Measurements from ENCODE around the gene CIAO3.

Gene CIAO3

DNA sequence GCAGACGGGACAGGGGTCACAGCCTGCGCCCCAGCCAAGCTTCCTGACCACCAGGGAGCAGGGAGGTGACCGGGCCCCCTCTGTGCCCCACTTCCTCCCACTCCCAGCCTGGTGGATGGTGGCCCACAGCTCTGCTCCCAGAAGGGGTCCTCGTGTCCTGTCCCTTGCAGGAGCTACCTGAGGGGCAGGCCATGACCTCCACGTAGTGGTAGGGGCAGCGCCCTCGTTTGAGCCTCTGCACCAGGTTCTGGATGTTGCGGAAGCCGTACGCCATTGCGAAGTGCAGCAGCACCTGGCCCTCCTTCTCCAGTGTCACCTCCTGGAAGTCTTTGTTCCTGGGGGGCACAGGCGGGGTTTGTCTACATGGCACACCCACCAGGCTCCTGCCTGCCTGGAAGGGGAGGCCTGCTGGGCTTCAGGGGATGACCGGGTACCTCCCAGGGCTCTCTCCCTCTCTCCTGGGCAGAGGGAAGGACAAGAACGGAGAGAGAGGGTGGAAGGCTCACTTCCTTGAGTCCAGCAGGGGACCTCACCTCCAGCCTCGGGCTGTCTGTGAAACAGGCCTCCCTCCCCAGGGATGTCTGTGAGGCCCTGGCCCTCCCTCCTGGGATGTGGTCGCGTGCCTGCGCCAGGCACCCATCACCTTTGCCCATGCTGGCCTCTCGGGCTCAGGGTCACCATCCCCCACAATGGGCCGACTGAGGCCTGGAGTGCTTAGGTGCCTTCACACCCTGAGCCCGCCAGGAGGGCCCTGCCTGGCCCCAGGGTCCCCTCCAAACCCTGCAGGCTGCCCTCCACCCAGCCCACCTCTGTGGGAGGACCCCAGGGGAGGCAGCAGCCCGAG, 9.9 kb downstream of the CIAO3 start:
- TF ChIP-seq CSRNP3 (CRISPR knock-in tag; IDR thresholded peaks at IDR 0.05) (no peak), TOX (CRISPR knock-in tag; IDR thresholded peaks at IDR 0.05; ENCODE audit: borderline replicate concordance) (no peak), ISL1 (CRISPR knock-in tag; IDR thresholded peaks at IDR 0.05) (no peak), ESRRG (CRISPR knock-in tag; IDR thresholded peaks at IDR 0.05) (no peak), TCF4 (CRISPR knock-in tag; IDR thresholded peaks at IDR 0.05; ENCODE audit: borderline replicate concordance) (no peak), BACH2 (CRISPR knock-in tag; IDR thresholded peaks at IDR 0.05; ENCODE audit: borderline replicate concordance) (no peak), GLIS3 (CRISPR knock-in tag; IDR thresholded peaks at IDR 0.05) (no peak), ZC3H10 (CRISPR knock-in tag; IDR thresholded peaks at IDR 0.05) (no peak)
- TF ChIP-seq, protein P1, sequence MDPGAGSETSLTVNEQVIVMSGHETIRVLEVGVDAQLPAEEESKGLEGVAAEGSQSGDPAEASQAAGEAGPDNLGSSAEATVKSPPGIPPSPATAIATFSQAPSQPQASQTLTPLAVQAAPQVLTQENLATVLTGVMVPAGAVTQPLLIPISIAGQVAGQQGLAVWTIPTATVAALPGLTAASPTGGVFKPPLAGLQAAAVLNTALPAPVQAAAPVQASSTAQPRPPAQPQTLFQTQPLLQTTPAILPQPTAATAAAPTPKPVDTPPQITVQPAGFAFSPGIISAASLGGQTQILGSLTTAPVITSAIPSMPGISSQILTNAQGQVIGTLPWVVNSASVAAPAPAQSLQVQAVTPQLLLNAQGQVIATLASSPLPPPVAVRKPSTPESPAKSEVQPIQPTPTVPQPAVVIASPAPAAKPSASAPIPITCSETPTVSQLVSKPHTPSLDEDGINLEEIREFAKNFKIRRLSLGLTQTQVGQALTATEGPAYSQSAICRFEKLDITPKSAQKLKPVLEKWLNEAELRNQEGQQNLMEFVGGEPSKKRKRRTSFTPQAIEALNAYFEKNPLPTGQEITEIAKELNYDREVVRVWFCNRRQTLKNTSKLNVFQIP (CRISPR knock-in tag; IDR thresholded peaks at IDR 0.05; ENCODE audit: borderline replicate concordance, low read depth): no peak
- TF ChIP-seq, protein P2, sequence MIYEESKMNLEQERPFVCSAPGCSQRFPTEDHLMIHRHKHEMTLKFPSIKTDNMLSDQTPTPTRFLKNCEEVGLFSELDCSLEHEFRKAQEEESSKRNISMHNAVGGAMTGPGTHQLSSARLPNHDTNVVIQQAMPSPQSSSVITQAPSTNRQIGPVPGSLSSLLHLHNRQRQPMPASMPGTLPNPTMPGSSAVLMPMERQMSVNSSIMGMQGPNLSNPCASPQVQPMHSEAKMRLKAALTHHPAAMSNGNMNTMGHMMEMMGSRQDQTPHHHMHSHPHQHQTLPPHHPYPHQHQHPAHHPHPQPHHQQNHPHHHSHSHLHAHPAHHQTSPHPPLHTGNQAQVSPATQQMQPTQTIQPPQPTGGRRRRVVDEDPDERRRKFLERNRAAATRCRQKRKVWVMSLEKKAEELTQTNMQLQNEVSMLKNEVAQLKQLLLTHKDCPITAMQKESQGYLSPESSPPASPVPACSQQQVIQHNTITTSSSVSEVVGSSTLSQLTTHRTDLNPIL (CRISPR knock-in tag; IDR thresholded peaks at IDR 0.05; ENCODE audit: low read depth): no peak
- ATAC-seq: no peak

- ATAC-seq: no peak
- no peak for TF ChIP-seq PATZ1 (CRISPR knock-in tag; IDR thresholded peaks at IDR 0.05; ENCODE audit: borderline replicate concordance)
- TF ChIP-seq ZNF70 (CRISPR knock-in tag; IDR thresholded peaks at IDR 0.05): no peak
- no peak for TF ChIP-seq CSDC2 (CRISPR knock-in tag; IDR thresholded peaks at IDR 0.05)
- TF ChIP-seq ZNF565 (CRISPR knock-in tag; conservative IDR thresholded peaks at IDR 0.05; ENCODE audit: low read depth): 0 out of 2 replicates have a peak, but pooled peaks have one; percentile 26
- TF ChIP-seq PPARA (CRISPR knock-in tag; IDR thresholded peaks at IDR 0.05; ENCODE audit: borderline replicate concordance): no peak
These were observed 10.8 kb downstream of the CIAO3 start for GRCh38 chr16:729768-730665.

GRCh38 chr16:728890-729744, 11.7 kb downstream of the CIAO3 start:
- no peak for ATAC-seq
- TF ChIP-seq ZC3H10 (CRISPR knock-in tag; IDR thresholded peaks at IDR 0.05): no peak
- no peak for TF ChIP-seq ARNTL (CRISPR knock-in tag; IDR thresholded peaks at IDR 0.05; ENCODE audit: borderline replicate concordance, low read depth)
- TF ChIP-seq ESRRG (CRISPR knock-in tag; IDR thresholded peaks at IDR 0.05): no peak
- TF ChIP-seq CSRNP3 (CRISPR knock-in tag; IDR thresholded peaks at IDR 0.05): no peak
- TF ChIP-seq GLIS3 (CRISPR knock-in tag; IDR thresholded peaks at IDR 0.05): no peak
- no peak for TF ChIP-seq SNAI2 (CRISPR knock-in tag; IDR thresholded peaks at IDR 0.05)
- TF ChIP-seq ZFP30 (CRISPR knock-in tag; IDR thresholded peaks at IDR 0.05): no peak
- TF ChIP-seq ZFP3 (CRISPR knock-in tag; IDR thresholded peaks at IDR 0.05): no peak
- no peak for TF ChIP-seq BACH2 (CRISPR knock-in tag; IDR thresholded peaks at IDR 0.05; ENCODE audit: borderline replicate concordance)
- TF ChIP-seq, protein P2 (CRISPR knock-in tag; IDR thresholded peaks at IDR 0.05; ENCODE audit: low read depth): no peak
- TF ChIP-seq PPARA (CRISPR knock-in tag; IDR thresholded peaks at IDR 0.05; ENCODE audit: borderline replicate concordance): no peak
- TF ChIP-seq OSR1 (CRISPR knock-in tag; IDR thresholded peaks at IDR 0.05): no peak
- TF ChIP-seq TOX (CRISPR knock-in tag; IDR thresholded peaks at IDR 0.05; ENCODE audit: borderline replicate concordance): no peak
- TF ChIP-seq ZNF70 (CRISPR knock-in tag; IDR thresholded peaks at IDR 0.05): no peak
- no peak for TF ChIP-seq ZNF565 (CRISPR knock-in tag; conservative IDR thresholded peaks at IDR 0.05; ENCODE audit: low read depth)
- TF ChIP-seq ISL1 (CRISPR knock-in tag; IDR thresholded peaks at IDR 0.05): no peak
